A673 (cell line): ENCODE data around the gene CRACR2A.

Source experiments
- EZH2 ChIP-seq: fragments of 200-600 bp; sonication (generic); IDR thresholded peaks from 2 replicates; pipeline ENCODE4 v1.6.1; 2017; ENCODE audit warnings: borderline replicate concordance, low read depth, mild to moderate bottlenecking, mixed read lengths, antibody characterized with exemption, low read length; ENCODE audit not compliant: poor library complexity, severe bottlenecking
- TF ChIP-seq, protein P1 (sequence below): fragments of 300-800, 200-600 bp; sonication (generic); conservative IDR thresholded peaks from 2 replicates; pipeline ENCODE4 v1.5.1; 2017; ENCODE audit warnings: low read depth, mild to moderate bottlenecking, antibody characterized with exemption, low read length, moderate library complexity, mixed read lengths

DNA sequence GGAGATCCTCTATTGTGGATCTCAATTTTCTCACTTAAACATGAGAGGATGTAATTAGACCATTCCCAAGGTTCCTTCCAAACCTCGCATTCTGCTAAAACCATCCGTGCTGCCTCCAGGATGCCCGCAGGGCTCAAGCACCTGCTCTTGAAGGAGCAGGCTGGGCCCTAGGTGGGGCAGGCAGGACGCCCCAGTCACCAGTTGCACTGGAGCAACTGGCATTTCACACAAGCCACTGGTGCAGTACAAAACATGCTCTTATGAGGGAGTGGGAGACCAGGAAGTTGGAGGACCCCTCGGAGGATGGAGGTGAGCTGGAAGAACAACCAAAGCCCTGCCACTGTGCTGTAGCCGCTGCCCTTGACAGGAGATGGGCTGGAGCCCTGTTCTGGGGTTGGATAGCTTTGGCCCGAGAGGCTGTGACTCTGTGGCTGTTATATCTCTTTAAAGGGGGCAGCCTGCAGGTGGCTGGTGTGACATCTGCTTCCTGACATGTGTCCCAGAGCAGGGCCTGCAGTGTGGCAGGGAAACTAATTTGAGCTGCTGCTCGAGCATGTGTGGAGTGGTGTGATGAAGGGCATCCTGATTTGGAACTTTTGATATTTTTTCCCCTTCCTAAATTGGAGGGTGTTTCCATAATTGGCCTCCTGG, 122.2 kb downstream of the CRACR2A start:
- TF ChIP-seq, protein P1, sequence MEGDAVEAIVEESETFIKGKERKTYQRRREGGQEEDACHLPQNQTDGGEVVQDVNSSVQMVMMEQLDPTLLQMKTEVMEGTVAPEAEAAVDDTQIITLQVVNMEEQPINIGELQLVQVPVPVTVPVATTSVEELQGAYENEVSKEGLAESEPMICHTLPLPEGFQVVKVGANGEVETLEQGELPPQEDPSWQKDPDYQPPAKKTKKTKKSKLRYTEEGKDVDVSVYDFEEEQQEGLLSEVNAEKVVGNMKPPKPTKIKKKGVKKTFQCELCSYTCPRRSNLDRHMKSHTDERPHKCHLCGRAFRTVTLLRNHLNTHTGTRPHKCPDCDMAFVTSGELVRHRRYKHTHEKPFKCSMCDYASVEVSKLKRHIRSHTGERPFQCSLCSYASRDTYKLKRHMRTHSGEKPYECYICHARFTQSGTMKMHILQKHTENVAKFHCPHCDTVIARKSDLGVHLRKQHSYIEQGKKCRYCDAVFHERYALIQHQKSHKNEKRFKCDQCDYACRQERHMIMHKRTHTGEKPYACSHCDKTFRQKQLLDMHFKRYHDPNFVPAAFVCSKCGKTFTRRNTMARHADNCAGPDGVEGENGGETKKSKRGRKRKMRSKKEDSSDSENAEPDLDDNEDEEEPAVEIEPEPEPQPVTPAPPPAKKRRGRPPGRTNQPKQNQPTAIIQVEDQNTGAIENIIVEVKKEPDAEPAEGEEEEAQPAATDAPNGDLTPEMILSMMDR = no peak
- TF ChIP-seq EZH2 = no peak
